Measurements from ENCODE around the gene ERVH48-1.

DNA sequence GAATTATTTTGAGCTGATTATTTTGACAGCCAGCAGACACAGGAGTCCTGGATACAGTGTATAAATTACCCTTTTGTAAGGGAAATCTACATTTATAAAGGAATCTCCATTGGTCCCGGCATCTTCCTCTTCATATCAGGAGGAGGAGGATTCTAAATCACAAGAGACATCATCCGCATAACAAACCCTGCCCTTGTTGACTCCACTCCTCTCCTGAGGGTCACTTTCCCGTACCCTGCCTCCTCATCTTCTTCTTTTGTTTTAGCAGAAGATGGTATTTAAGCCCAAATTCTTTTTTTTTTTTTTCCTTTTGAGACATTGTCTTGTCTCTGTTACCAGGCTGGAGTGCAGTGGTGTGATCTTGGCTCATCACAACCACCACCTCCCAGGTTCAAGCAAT is 34.3 kb upstream of the ERVH48-1 start:
- TF ChIP-seq, protein P1, sequence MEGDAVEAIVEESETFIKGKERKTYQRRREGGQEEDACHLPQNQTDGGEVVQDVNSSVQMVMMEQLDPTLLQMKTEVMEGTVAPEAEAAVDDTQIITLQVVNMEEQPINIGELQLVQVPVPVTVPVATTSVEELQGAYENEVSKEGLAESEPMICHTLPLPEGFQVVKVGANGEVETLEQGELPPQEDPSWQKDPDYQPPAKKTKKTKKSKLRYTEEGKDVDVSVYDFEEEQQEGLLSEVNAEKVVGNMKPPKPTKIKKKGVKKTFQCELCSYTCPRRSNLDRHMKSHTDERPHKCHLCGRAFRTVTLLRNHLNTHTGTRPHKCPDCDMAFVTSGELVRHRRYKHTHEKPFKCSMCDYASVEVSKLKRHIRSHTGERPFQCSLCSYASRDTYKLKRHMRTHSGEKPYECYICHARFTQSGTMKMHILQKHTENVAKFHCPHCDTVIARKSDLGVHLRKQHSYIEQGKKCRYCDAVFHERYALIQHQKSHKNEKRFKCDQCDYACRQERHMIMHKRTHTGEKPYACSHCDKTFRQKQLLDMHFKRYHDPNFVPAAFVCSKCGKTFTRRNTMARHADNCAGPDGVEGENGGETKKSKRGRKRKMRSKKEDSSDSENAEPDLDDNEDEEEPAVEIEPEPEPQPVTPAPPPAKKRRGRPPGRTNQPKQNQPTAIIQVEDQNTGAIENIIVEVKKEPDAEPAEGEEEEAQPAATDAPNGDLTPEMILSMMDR (IDR thresholded peaks at IDR 0.05): no peak
- TF ChIP-seq POLR2A (IDR thresholded peaks at IDR 0.05): no peak
